HEK293 (cell line): ENCODE data around the gene BRD3.

Experiments used
- EGR2 ChIP-seq: fragments of 450-650 bp; formaldehyde crosslinking; IDR thresholded peaks from 2 replicates; pipeline ENCODE4 v1.5.1; 2016; ENCODE audit warnings: low read depth, missing biosample characterization, missing genetic modification characterization
- HOXD13 ChIP-seq: sonication (generic); formaldehyde crosslinking; IDR thresholded peaks from 2 replicates; pipeline ENCODE4 v1.8.0; 2022; ENCODE audit warnings: missing genetic modification reagents, borderline replicate concordance
- KLF1 ChIP-seq: fragments of 450-650 bp; formaldehyde crosslinking; IDR thresholded peaks from 2 replicates; pipeline ENCODE4 v1.5.1; 2016; ENCODE audit warnings: missing biosample characterization, missing genetic modification characterization
- KLF16 ChIP-seq: fragments of 450-650 bp; formaldehyde crosslinking; IDR thresholded peaks from 2 replicates; pipeline ENCODE4 v1.5.1; 2017; ENCODE audit warnings: missing biosample characterization, missing genetic modification characterization
- PRDM1 ChIP-seq: fragments of 450-650 bp; formaldehyde crosslinking; IDR thresholded peaks from 2 replicates; pipeline ENCODE4; 2016; ENCODE audit warnings: missing biosample characterization, missing genetic modification characterization
- RBAK ChIP-seq: fragments of 450-650 bp; formaldehyde crosslinking; IDR thresholded peaks from 2 replicates; pipeline ENCODE4 v1.5.1; 2016; ENCODE audit warnings: missing biosample characterization, missing genetic modification characterization
- REPIN1 ChIP-seq: fragments of 450-650 bp; formaldehyde crosslinking; IDR thresholded peaks from 2 replicates; pipeline ENCODE4 v1.5.1; 2017; ENCODE audit warnings: missing biosample characterization, missing genetic modification characterization, low read depth
- SALL2 ChIP-seq: fragments of 450-650 bp; formaldehyde crosslinking; IDR thresholded peaks from 2 replicates; pipeline ENCODE4 v1.5.0; 2017; ENCODE audit warnings: missing biosample characterization, mild to moderate bottlenecking, missing genetic modification characterization, borderline replicate concordance
- ZBTB44 ChIP-seq: fragments of 450-650 bp; IDR thresholded peaks from 2 replicates; pipeline ENCODE4 v1.5.1; 2018; ENCODE audit warnings: missing biosample characterization, mild to moderate bottlenecking, missing genetic modification characterization
- ZBTB7A ChIP-seq: fragments of 450-650 bp; formaldehyde crosslinking; IDR thresholded peaks from 2 replicates; pipeline ENCODE4 v1.5.1; 2016; ENCODE audit warnings: low read depth, missing biosample characterization, missing genetic modification characterization
- ZFP3 ChIP-seq: fragments of 450-650 bp; formaldehyde crosslinking; IDR thresholded peaks from 2 replicates; pipeline ENCODE4 v1.5.1; 2016; ENCODE audit warnings: low read depth, missing biosample characterization, missing genetic modification characterization
- ZNF10 ChIP-seq: fragments of 450-650 bp; formaldehyde crosslinking; IDR thresholded peaks from 2 replicates; pipeline ENCODE4 v1.5.1; 2017; ENCODE audit warnings: missing biosample characterization, missing genetic modification characterization
- ZNF132 ChIP-seq: fragments of 450-650 bp; formaldehyde crosslinking; IDR thresholded peaks from 2 replicates; pipeline ENCODE4 v1.5.1; 2017; ENCODE audit warnings: missing biosample characterization, missing genetic modification characterization, borderline replicate concordance
- ZNF146 ChIP-seq: fragments of 450-650 bp; formaldehyde crosslinking; IDR thresholded peaks from 2 replicates; pipeline ENCODE4 v1.5.1; 2016; ENCODE audit warnings: missing biosample characterization, missing genetic modification characterization
- ZNF211 ChIP-seq: fragments of 450-650 bp; formaldehyde crosslinking; IDR thresholded peaks from 2 replicates; pipeline ENCODE4 v1.5.1; 2016; ENCODE audit warnings: low read depth, missing biosample characterization, missing genetic modification characterization
- ZNF221 ChIP-seq: fragments of 450-650 bp; formaldehyde crosslinking; IDR thresholded peaks from 2 replicates; pipeline ENCODE4 v1.5.1; 2017; ENCODE audit warnings: missing biosample characterization, missing genetic modification characterization, borderline replicate concordance
- ZNF24 ChIP-seq: fragments of 450-650 bp; formaldehyde crosslinking; IDR thresholded peaks from 2 replicates; pipeline ENCODE4 v1.5.1; 2016; ENCODE audit warnings: missing biosample characterization, missing genetic modification characterization
- ZNF529 ChIP-seq: fragments of 450-650 bp; formaldehyde crosslinking; IDR thresholded peaks from 2 replicates; pipeline ENCODE4 v1.5.1; 2017; ENCODE audit warnings: missing genetic modification characterization, missing biosample characterization; ENCODE audit not compliant: insufficient replicate concordance
- ZNF544 ChIP-seq: fragments of 450-650 bp; formaldehyde crosslinking; IDR thresholded peaks from 2 replicates; pipeline ENCODE4 v1.5.0; 2017; ENCODE audit warnings: missing biosample characterization, missing genetic modification characterization
- ZNF548 ChIP-seq: fragments of 450-650 bp; formaldehyde crosslinking; IDR thresholded peaks from 2 replicates; pipeline ENCODE4 v1.5.1; 2016; ENCODE audit warnings: missing biosample characterization, missing genetic modification characterization
- ZNF560 ChIP-seq: fragments of 450-650 bp; formaldehyde crosslinking; IDR thresholded peaks from 2 replicates; pipeline ENCODE4 v1.5.1; 2017; ENCODE audit warnings: missing biosample characterization, missing genetic modification characterization, borderline replicate concordance
- ZNF580 ChIP-seq: fragments of 450-650 bp; formaldehyde crosslinking; IDR thresholded peaks from 2 replicates; pipeline ENCODE4 v1.5.1; 2016; ENCODE audit warnings: missing biosample characterization, missing genetic modification characterization
- ZNF585B ChIP-seq: fragments of 450-650 bp; formaldehyde crosslinking; IDR thresholded peaks from 2 replicates; pipeline ENCODE4 v1.5.1; 2016; ENCODE audit warnings: missing biosample characterization, missing genetic modification characterization
- ZNF610 ChIP-seq: fragments of 450-650 bp; formaldehyde crosslinking; IDR thresholded peaks from 2 replicates; pipeline ENCODE4 v1.5.1; 2016; ENCODE audit warnings: missing biosample characterization, missing genetic modification characterization, borderline replicate concordance
- ZNF624 ChIP-seq: fragments of 450-650 bp; formaldehyde crosslinking; IDR thresholded peaks from 2 replicates; pipeline ENCODE4 v1.5.1; 2017; ENCODE audit warnings: missing biosample characterization, missing genetic modification characterization
- ZNF629 ChIP-seq: fragments of 450-650 bp; formaldehyde crosslinking; IDR thresholded peaks from 2 replicates; pipeline ENCODE4 v1.5.1; 2017; ENCODE audit warnings: missing biosample characterization, missing genetic modification characterization
- ZNF670 ChIP-seq: fragments of 450-650 bp; formaldehyde crosslinking; IDR thresholded peaks from 2 replicates; pipeline ENCODE4 v1.5.1; 2016; ENCODE audit warnings: missing biosample characterization, missing genetic modification characterization, low read depth
- ZNF707 ChIP-seq: fragments of 450-650 bp; formaldehyde crosslinking; IDR thresholded peaks from 2 replicates; pipeline ENCODE4 v1.5.1; 2016; ENCODE audit warnings: missing biosample characterization, missing genetic modification characterization
- ZNF776 ChIP-seq: fragments of 450-650 bp; formaldehyde crosslinking; IDR thresholded peaks from 2 replicates; pipeline ENCODE4 v1.5.0; 2017; ENCODE audit warnings: missing biosample characterization, missing genetic modification characterization, borderline replicate concordance
- ZNF791 ChIP-seq: fragments of 450-650 bp; formaldehyde crosslinking; IDR thresholded peaks from 2 replicates; pipeline ENCODE4 v1.5.1; 2016; ENCODE audit warnings: missing biosample characterization, missing genetic modification characterization
- TF ChIP-seq, protein P1 (sequence below): fragments of 450-650 bp; formaldehyde crosslinking; IDR thresholded peaks from 2 replicates; pipeline ENCODE4 v1.5.1; 2016; ENCODE audit warnings: missing biosample characterization, missing genetic modification characterization, borderline replicate concordance
- TF ChIP-seq, protein P2 (sequence below): fragments of 450-650 bp; formaldehyde crosslinking; IDR thresholded peaks from 2 replicates; pipeline ENCODE4 v1.5.1; 2016; ENCODE audit warnings: missing biosample characterization, missing genetic modification characterization

The BRD3 gene

GRCh38 chr9:134024828-134025605, 42.8 kb downstream of the BRD3 start, which contains the start of gene BRD3OS (continued):
- TF ChIP-seq, protein P1, sequence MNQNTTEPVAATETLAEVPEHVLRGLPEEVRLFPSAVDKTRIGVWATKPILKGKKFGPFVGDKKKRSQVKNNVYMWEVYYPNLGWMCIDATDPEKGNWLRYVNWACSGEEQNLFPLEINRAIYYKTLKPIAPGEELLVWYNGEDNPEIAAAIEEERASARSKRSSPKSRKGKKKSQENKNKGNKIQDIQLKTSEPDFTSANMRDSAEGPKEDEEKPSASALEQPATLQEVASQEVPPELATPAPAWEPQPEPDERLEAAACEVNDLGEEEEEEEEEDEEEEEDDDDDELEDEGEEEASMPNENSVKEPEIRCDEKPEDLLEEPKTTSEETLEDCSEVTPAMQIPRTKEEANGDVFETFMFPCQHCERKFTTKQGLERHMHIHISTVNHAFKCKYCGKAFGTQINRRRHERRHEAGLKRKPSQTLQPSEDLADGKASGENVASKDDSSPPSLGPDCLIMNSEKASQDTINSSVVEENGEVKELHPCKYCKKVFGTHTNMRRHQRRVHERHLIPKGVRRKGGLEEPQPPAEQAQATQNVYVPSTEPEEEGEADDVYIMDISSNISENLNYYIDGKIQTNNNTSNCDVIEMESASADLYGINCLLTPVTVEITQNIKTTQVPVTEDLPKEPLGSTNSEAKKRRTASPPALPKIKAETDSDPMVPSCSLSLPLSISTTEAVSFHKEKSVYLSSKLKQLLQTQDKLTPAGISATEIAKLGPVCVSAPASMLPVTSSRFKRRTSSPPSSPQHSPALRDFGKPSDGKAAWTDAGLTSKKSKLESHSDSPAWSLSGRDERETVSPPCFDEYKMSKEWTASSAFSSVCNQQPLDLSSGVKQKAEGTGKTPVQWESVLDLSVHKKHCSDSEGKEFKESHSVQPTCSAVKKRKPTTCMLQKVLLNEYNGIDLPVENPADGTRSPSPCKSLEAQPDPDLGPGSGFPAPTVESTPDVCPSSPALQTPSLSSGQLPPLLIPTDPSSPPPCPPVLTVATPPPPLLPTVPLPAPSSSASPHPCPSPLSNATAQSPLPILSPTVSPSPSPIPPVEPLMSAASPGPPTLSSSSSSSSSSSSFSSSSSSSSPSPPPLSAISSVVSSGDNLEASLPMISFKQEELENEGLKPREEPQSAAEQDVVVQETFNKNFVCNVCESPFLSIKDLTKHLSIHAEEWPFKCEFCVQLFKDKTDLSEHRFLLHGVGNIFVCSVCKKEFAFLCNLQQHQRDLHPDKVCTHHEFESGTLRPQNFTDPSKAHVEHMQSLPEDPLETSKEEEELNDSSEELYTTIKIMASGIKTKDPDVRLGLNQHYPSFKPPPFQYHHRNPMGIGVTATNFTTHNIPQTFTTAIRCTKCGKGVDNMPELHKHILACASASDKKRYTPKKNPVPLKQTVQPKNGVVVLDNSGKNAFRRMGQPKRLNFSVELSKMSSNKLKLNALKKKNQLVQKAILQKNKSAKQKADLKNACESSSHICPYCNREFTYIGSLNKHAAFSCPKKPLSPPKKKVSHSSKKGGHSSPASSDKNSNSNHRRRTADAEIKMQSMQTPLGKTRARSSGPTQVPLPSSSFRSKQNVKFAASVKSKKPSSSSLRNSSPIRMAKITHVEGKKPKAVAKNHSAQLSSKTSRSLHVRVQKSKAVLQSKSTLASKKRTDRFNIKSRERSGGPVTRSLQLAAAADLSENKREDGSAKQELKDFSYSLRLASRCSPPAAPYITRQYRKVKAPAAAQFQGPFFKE (tag by site-specific recombination) = no peak
- no peak for TF ChIP-seq ZNF580 (tag by site-specific recombination)
- no peak for TF ChIP-seq ZNF624
- TF ChIP-seq KLF16 = 0 out of 2 replicates have a peak, but pooled peaks have one; percentile 65
- TF ChIP-seq ZNF629 (tag by site-specific recombination) = no peak
- no peak for TF ChIP-seq ZNF132 (tag by site-specific recombination)
- TF ChIP-seq ZNF544 (tag by site-specific recombination) = no peak
- no peak for TF ChIP-seq SALL2
- TF ChIP-seq ZNF10 = no peak
- TF ChIP-seq ZNF146 (tag by site-specific recombination) = no peak
- TF ChIP-seq ZBTB44 (tag by site-specific recombination) = 0 out of 2 replicates have a peak, but pooled peaks have one; percentile 20
- TF ChIP-seq ZBTB7A = 0 out of 2 replicates have a peak, but pooled peaks have one; percentile 30
- no peak for TF ChIP-seq ZNF610 (tag by site-specific recombination)
- no peak for TF ChIP-seq ZNF707 (tag by site-specific recombination)
- no peak for TF ChIP-seq ZNF24 (tag by site-specific recombination)
- TF ChIP-seq ZNF560 = no peak
- TF ChIP-seq, protein P2, sequence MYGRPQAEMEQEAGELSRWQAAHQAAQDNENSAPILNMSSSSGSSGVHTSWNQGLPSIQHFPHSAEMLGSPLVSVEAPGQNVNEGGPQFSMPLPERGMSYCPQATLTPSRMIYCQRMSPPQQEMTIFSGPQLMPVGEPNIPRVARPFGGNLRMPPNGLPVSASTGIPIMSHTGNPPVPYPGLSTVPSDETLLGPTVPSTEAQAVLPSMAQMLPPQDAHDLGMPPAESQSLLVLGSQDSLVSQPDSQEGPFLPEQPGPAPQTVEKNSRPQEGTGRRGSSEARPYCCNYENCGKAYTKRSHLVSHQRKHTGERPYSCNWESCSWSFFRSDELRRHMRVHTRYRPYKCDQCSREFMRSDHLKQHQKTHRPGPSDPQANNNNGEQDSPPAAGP = no peak
- TF ChIP-seq KLF1 (tag by site-specific recombination) = 0 out of 2 replicates have a peak, but pooled peaks have one; percentile 5
- no peak for TF ChIP-seq ZNF548
- no peak for TF ChIP-seq ZNF670 (tag by site-specific recombination)
- TF ChIP-seq HOXD13 (CRISPR knock-in tag) = no peak
- no peak for TF ChIP-seq ZNF791 (tag by site-specific recombination)
- no peak for TF ChIP-seq RBAK
- TF ChIP-seq EGR2 = peak; percentile 98
- 0 out of 2 replicates have a peak, but pooled peaks have one; percentile 11 for TF ChIP-seq PRDM1 (tag by site-specific recombination)
- no peak for TF ChIP-seq ZNF529 (tag by site-specific recombination)
- TF ChIP-seq ZNF211 (tag by site-specific recombination) = no peak
- no peak for TF ChIP-seq ZFP3
- no peak for TF ChIP-seq ZNF776 (tag by site-specific recombination)
- TF ChIP-seq REPIN1 (tag by site-specific recombination) = no peak
- TF ChIP-seq ZNF585B (tag by site-specific recombination) = no peak
- TF ChIP-seq ZNF221 (tag by site-specific recombination) = no peak
